HCT116 (cell line): Measurements from ENCODE around the gene MAP2K5. TPM values are rescaled to one million over a fixed set of nuclear protein-coding genes. Genes with fewer than 3 reads are reported as not detected.

Source experiments
- ATAC-seq: fragments of 200-7000 bp; cut with Tn5 transposase; 2 replicates; pipeline ENCODE4 v1.9.1; 2020; ENCODE audit warnings: mild to moderate bottlenecking, moderate library complexity
- BruUV-seq: library from RNA; stranded (reverse); fragments of 400-500 nt; replicated peaks from 2 replicates; lab custom pipeline; 2021; lab: Mats Ljungman, UMichigan
- CTCF ChIA-PET: fragments of 300-600 bp; sonication (Branson Sonifier 250); formaldehyde crosslinking; loops from one replicate; lab custom pipeline; 2021; ENCODE audit warnings: antibody characterized with exemption; lab: Charles Lee
- POLR2A ChIA-PET: fragments of 300-600, 350-600 bp; sonication (Branson Sonifier 250); formaldehyde crosslinking; loops from one replicate; lab custom pipeline; 2021; ENCODE audit warnings: antibody characterized with exemption; lab: Charles Lee
- RAD21 ChIA-PET, 2 experiments: fragments of 300-600 bp; sonication (Branson Sonifier 250); formaldehyde crosslinking; loops; one replicate each; lab custom pipeline; 2023; ENCODE audit warnings: low total read pairs in 2 of 2; ENCODE audit not compliant: uncharacterized antibody in 2 of 2, unreplicated experiment in 2 of 2, low non-redundant PET in 1 of 2; lab: Charles Lee
- DNase-seq: peaks from one replicate; pipeline ENCODE4 v3.0.0-alpha.2; 2010; ENCODE audit warnings: low read depth, low spot score
- H2AFZ ChIP-seq: fragments of 200-600 bp; shearing (Covaris generic), sonication (generic); 2 replicates; pipeline ENCODE4 v1.6.1; 2017; ENCODE audit warnings: low read depth, mixed run types, mixed read lengths, antibody characterized with exemption, low read length; ENCODE audit not compliant: poor library complexity, severe bottlenecking
- H3K27ac ChIP-seq: 2 replicates; pipeline ENCODE4 v1.5.1; 2012; ENCODE audit warnings: low read depth, low read length
- H3K27me3 ChIP-seq: fragments of 200-600 bp; sonication (generic); 2 replicates; pipeline ENCODE4 v1.6.1; 2016; ENCODE audit warnings: mixed run types, low read length, mixed read lengths; ENCODE audit not compliant: insufficient read depth
- H3K36me3 ChIP-seq, 2 experiments: fragments of 200-500 bp in 1 of 2; fragments of 200-600 bp in 1 of 2; sonication (Bioruptor generic) in 1 of 2; sonication (generic) in 1 of 2; 2 replicates each; pipeline versions ENCODE4 v1.5.1 to v1.6.1; 2014 to 2016; ENCODE audit warnings: low read length in 2 of 2, inconsistent platforms in 1 of 2, mixed read lengths in 1 of 2, mixed run types in 1 of 2; ENCODE audit not compliant: insufficient read depth in 2 of 2, control insufficient read depth in 1 of 2
- H3K4me1 ChIP-seq, 2 experiments: fragments of 200-600 bp in 1 of 2; sonication (generic) in 1 of 2; 2 replicates each; pipeline versions ENCODE4 v1.5.1 to v1.6.1; 2012 to 2017; ENCODE audit warnings: low read length in 2 of 2, inconsistent platforms in 1 of 2, mild to moderate bottlenecking in 1 of 2, mixed read lengths in 1 of 2, mixed run types in 1 of 2, moderate library complexity in 1 of 2; ENCODE audit not compliant: insufficient read depth in 2 of 2, control insufficient read depth in 1 of 2
- H3K4me2 ChIP-seq: fragments of 200-600 bp; sonication (generic); 2 replicates; pipeline ENCODE4 v1.6.1; 2017; ENCODE audit warnings: mixed run types, low read length, mixed read lengths
- H3K4me3 ChIP-seq, 2 experiments: fragments of 200-600 bp in 1 of 2; sonication (generic) in 1 of 2; replicated peaks in 1 of 2; 2 replicates each; pipeline ENCODE4 v1.5.1; 2011 to 2016; ENCODE audit warnings: low read length in 2 of 2, control low read depth in 1 of 2, low read depth in 1 of 2, mild to moderate bottlenecking in 1 of 2, mixed read lengths in 1 of 2, mixed run types in 1 of 2
- H3K79me2 ChIP-seq: fragments of 200-600 bp; sonication (generic); 2 replicates; pipeline ENCODE4 v1.6.1; 2017; ENCODE audit warnings: mild to moderate bottlenecking, mixed run types, low read length, moderate library complexity, mixed read lengths; ENCODE audit not compliant: insufficient read depth
- H3K9ac ChIP-seq: fragments of 200-600 bp; sonication (generic); 2 replicates; pipeline ENCODE4 v1.6.1; 2016; ENCODE audit warnings: low read length, mixed read lengths
- H3K9me2 ChIP-seq: fragments of 200-600 bp; sonication (generic), shearing (Covaris generic); 2 replicates; pipeline ENCODE4 v1.6.1; 2017; ENCODE audit warnings: mixed run types, mild to moderate bottlenecking, moderate library complexity; ENCODE audit not compliant: insufficient read depth
- H3K9me3 ChIP-seq, 2 experiments: fragments of 200-500 bp in 1 of 2; fragments of 200-600 bp in 1 of 2; sonication (Bioruptor generic) in 1 of 2; sonication (generic) in 1 of 2; 2 replicates each; pipeline ENCODE4 v1.6.1; 2014 to 2017; ENCODE audit warnings: low read length in 2 of 2, mixed read lengths in 2 of 2, inconsistent platforms in 1 of 2, low read depth in 1 of 2, mild to moderate bottlenecking in 1 of 2, mixed run types in 1 of 2, moderate library complexity in 1 of 2; ENCODE audit not compliant: control insufficient read depth in 1 of 2, insufficient read depth in 1 of 2
- H4K20me1 ChIP-seq: fragments of 200-600 bp; sonication (generic), shearing (Covaris generic); 2 replicates; pipeline ENCODE4 v1.6.1; 2017; ENCODE audit warnings: mixed run types, mild to moderate bottlenecking, moderate library complexity; ENCODE audit not compliant: insufficient read depth
- CEBPB ChIP-seq: IDR thresholded peaks from 2 replicates; pipeline ENCODE4 v1.6.1; 2012; ENCODE audit warnings: low read depth
- EGR1 ChIP-seq: IDR thresholded peaks from 2 replicates; pipeline ENCODE4 v1.6.1; 2012; ENCODE audit warnings: low read depth
- EZH2 ChIP-seq: fragments of 200-600 bp; sonication (generic); IDR thresholded peaks from 2 replicates; pipeline ENCODE4 v1.6.1; 2017; ENCODE audit warnings: antibody characterized with exemption, mixed run types
- EZH2phosphoT487 ChIP-seq: fragments of 200-600 bp; IDR thresholded peaks from 2 replicates; pipeline ENCODE4 v1.6.1; 2018; ENCODE audit warnings: antibody characterized with exemption, borderline replicate concordance
- JUND ChIP-seq: IDR thresholded peaks from 2 replicates; pipeline ENCODE4 v1.6.1; 2012
- POLR2A ChIP-seq: IDR thresholded peaks from 2 replicates; pipeline ENCODE4 v1.7.0; 2011; ENCODE audit warnings: borderline replicate concordance; ENCODE audit not compliant: insufficient read depth, insufficient read length; ENCODE audit errors: extremely low read depth
- POLR2AphosphoS5 ChIP-seq: IDR thresholded peaks from 2 replicates; pipeline ENCODE4 v1.6.1; 2011; ENCODE audit warnings: mild to moderate bottlenecking, low read depth, low read length, moderate library complexity
- RAD21 ChIP-seq: IDR thresholded peaks from 2 replicates; pipeline ENCODE4 v1.6.1; 2012; ENCODE audit warnings: low read depth, mild to moderate bottlenecking
- SIN3A ChIP-seq: IDR thresholded peaks from 2 replicates; pipeline ENCODE4 v1.6.1; 2012; ENCODE audit warnings: low read depth
- SP1 ChIP-seq: IDR thresholded peaks from 2 replicates; pipeline ENCODE4 v1.6.1; 2012; ENCODE audit warnings: low read depth
- SRF ChIP-seq: IDR thresholded peaks from 2 replicates; pipeline ENCODE4 v1.6.1; 2012; ENCODE audit warnings: low read depth
- YY1 ChIP-seq: IDR thresholded peaks from 2 replicates; pipeline ENCODE4 v1.6.1; 2011; ENCODE audit warnings: low read length, low read depth, moderate library complexity, mild to moderate bottlenecking; ENCODE audit not compliant: insufficient replicate concordance; ENCODE audit errors: extremely low read depth
- ZFX ChIP-seq: fragments of 450-650 bp; IDR thresholded peaks from 2 replicates; pipeline ENCODE4 v1.6.1; 2017
- ZNF274 ChIP-seq: fragments of 200-500 bp; sonication (Bioruptor generic); IDR thresholded peaks from 2 replicates; pipeline ENCODE4 v1.6.1; 2014; ENCODE audit warnings: mild to moderate bottlenecking, low read depth, low read length, inconsistent platforms
- intact Hi-C: fragments of 100-400 bp; cut with micrococcal nuclease; formaldehyde crosslinking; loops from 2 replicates; pipeline ENCODE4 v1.10.0; 2022
- total RNA-seq: library from RNA; stranded (reverse); gene quantifications from one replicate; pipeline ENCODE4 v1.2.1, GENCODE V29; 2021; ENCODE audit not compliant: unreplicated experiment
- TF ChIP-seq, protein P1 (sequence below): IDR thresholded peaks from 2 replicates; pipeline ENCODE4 v1.6.1; 2011; ENCODE audit warnings: mild to moderate bottlenecking, low read length, moderate library complexity; ENCODE audit not compliant: insufficient replicate concordance; ENCODE audit errors: extremely low read depth
- TF ChIP-seq, protein P2 (sequence below): IDR thresholded peaks from 2 replicates; pipeline ENCODE4 v1.6.1; 2012
- TF ChIP-seq, protein P3 (sequence below): IDR thresholded peaks from 2 replicates; pipeline ENCODE4 v1.6.1; 2012
- TF ChIP-seq, protein P4 (sequence below), 3 experiments: fragments of 200-600 bp in 1 of 3; sonication (generic) in 1 of 3; IDR thresholded peaks in 2 of 3; conservative IDR thresholded peaks in 1 of 3; 2 replicates each; pipeline ENCODE4 v1.5.1; 2012 to 2017; ENCODE audit warnings: low read depth in 2 of 3, low read length in 2 of 3, antibody characterized with exemption in 1 of 3, borderline replicate concordance in 1 of 3, control low read depth in 1 of 3, mild to moderate bottlenecking in 1 of 3, mixed read lengths in 1 of 3, mixed run types in 1 of 3, moderate library complexity in 1 of 3; ENCODE audit not compliant: insufficient read depth in 1 of 3

Gene MAP2K5
- total RNA-seq, 1 experiment from 2014 or later = 15.6 TPM

DNA sequence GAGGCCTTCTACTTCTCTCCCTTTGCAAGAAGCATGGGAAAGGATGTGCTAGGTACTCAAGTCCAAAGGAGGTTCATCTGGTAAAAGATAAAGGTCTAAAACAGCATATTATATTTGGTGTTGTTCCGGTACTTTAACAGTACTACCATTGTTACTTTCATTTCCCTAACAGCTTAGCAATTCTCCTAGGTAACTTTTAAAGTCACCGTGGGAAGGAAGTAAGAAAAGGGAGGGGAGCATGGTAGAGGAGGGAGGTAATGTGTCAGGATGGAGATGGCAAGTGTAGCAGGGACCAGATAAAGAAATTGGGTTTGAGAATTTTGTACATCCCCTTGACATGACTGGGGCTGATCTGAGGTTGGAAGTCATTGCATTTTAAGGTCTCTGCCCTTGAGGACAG is 193.4 kb downstream of the MAP2K5 start:
- POLR2A ChIA-PET = no interaction called here
- TF ChIP-seq ZFX (no peak), POLR2A (no peak), YY1 (no peak), SRF (no peak), ZNF274 (no peak), SP1 (no peak), POLR2AphosphoS5 (no peak)
- TF ChIP-seq, protein P1, sequence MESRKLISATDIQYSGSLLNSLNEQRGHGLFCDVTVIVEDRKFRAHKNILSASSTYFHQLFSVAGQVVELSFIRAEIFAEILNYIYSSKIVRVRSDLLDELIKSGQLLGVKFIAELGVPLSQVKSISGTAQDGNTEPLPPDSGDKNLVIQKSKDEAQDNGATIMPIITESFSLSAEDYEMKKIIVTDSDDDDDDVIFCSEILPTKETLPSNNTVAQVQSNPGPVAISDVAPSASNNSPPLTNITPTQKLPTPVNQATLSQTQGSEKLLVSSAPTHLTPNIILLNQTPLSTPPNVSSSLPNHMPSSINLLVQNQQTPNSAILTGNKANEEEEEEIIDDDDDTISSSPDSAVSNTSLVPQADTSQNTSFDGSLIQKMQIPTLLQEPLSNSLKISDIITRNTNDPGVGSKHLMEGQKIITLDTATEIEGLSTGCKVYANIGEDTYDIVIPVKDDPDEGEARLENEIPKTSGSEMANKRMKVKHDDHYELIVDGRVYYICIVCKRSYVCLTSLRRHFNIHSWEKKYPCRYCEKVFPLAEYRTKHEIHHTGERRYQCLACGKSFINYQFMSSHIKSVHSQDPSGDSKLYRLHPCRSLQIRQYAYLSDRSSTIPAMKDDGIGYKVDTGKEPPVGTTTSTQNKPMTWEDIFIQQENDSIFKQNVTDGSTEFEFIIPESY = no peak
- TF ChIP-seq, protein P2, sequence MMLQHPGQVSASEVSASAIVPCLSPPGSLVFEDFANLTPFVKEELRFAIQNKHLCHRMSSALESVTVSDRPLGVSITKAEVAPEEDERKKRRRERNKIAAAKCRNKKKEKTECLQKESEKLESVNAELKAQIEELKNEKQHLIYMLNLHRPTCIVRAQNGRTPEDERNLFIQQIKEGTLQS = no peak
- TF ChIP-seq, all 23 proteins: peak for 0
- no TSS peak for BruUV-seq
- Histone ChIP-seq H3K79me2 (no peaks in the 10 kb centered on the region), H3K9me3 (no peaks in the 10 kb centered on the region), H3K36me3 (no peaks in the 10 kb centered on the region), H3K4me3 (no peak overlapping the region), H2AFZ (no peak overlapping the region), H3K27me3 (no peaks in the 10 kb centered on the region), H3K9ac (no peak overlapping the region), H3K4me2 (no peak overlapping the region), H4K20me1 (no peaks in the 10 kb centered on the region), H3K27ac (no peak overlapping the region), H3K4me1 (no peaks in the 10 kb centered on the region), H3K9me2 (no peaks in the 10 kb centered on the region)
- RAD21 ChIA-PET = no interaction called here
- CTCF ChIA-PET = no interaction called here
- intact Hi-C loops = no loop called here
- DNase-seq (no peak), ATAC-seq (no peak)

DNA sequence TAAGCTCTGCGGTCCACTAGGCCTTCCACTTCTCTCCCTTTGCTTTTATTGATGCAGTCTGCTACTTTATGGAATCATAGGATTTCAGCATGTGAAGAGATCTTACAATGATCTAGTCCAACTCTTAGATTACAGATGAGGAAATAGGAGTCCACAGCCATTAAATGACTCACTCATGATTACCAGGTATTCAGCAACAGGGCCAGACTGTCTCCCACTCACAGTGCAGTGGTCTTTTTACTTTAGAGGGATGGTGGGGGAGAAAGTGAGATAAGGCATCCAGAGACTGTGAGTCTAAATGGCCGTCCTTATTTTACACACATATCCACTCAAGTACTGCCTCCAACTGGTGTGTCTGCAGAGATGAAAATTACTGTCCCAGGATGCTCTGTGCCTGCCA is 194.3 kb downstream of the MAP2K5 start:
- no TSS peak for BruUV-seq
- Histone ChIP-seq H3K9me3 (no peaks in the 10 kb centered on the region), H2AFZ (no peak overlapping the region), H3K4me1 (no peaks in the 10 kb centered on the region), H3K27ac (no peak overlapping the region), H3K27me3 (no peaks in the 10 kb centered on the region), H3K9me2 (no peaks in the 10 kb centered on the region), H3K36me3 (no peaks in the 10 kb centered on the region), H4K20me1 (no peaks in the 10 kb centered on the region), H3K9ac (no peak overlapping the region), H3K4me3 (no peak overlapping the region), H3K4me2 (no peak overlapping the region), H3K79me2 (no peaks in the 10 kb centered on the region)
- ChIA-PET RAD21 (no interaction called here), POLR2A (no interaction called here), CTCF (no interaction called here)
- intact Hi-C loops = no loop called here
- no peak for DNase-seq
- no peak for ATAC-seq
- TF ChIP-seq ZNF274 = no peak
- no peak for TF ChIP-seq JUND
- TF ChIP-seq, protein P3, sequence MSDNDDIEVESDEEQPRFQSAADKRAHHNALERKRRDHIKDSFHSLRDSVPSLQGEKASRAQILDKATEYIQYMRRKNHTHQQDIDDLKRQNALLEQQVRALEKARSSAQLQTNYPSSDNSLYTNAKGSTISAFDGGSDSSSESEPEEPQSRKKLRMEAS = no peak
- no peak for TF ChIP-seq SP1
- no peak for TF ChIP-seq POLR2AphosphoS5
- TF ChIP-seq RAD21 = no peak
- TF ChIP-seq POLR2A = no peak
- TF ChIP-seq EGR1 = no peak
- TF ChIP-seq, protein P4, sequence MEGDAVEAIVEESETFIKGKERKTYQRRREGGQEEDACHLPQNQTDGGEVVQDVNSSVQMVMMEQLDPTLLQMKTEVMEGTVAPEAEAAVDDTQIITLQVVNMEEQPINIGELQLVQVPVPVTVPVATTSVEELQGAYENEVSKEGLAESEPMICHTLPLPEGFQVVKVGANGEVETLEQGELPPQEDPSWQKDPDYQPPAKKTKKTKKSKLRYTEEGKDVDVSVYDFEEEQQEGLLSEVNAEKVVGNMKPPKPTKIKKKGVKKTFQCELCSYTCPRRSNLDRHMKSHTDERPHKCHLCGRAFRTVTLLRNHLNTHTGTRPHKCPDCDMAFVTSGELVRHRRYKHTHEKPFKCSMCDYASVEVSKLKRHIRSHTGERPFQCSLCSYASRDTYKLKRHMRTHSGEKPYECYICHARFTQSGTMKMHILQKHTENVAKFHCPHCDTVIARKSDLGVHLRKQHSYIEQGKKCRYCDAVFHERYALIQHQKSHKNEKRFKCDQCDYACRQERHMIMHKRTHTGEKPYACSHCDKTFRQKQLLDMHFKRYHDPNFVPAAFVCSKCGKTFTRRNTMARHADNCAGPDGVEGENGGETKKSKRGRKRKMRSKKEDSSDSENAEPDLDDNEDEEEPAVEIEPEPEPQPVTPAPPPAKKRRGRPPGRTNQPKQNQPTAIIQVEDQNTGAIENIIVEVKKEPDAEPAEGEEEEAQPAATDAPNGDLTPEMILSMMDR (IDR thresholded peaks at IDR 0.05 in 2 of 3, conservative IDR thresholded peaks at IDR 0.05 in 1 of 3; ENCODE audit: borderline replicate concordance in 1 of 3, insufficient read depth in 1 of 3, low read depth in 2 of 3, low read length in 2 of 3) = no peak
- no peak for TF ChIP-seq EZH2phosphoT487
- no peak for TF ChIP-seq CEBPB
- TF ChIP-seq, protein P2 = no peak
- no peak for TF ChIP-seq EZH2
- TF ChIP-seq ZFX = no peak
- TF ChIP-seq SIN3A = no peak
